HepG2 (cell line): Measurements from ENCODE around the gene GABRB1.

ENCODE experiments used
- KDM1A ChIP-seq: IDR thresholded peaks from 2 replicates; pipeline ENCODE4 v1.6.1; 2016; ENCODE audit warnings: missing compliant biosample characterization
- ZNF431 ChIP-seq: sonication (generic); formaldehyde crosslinking; IDR thresholded peaks from 2 replicates; pipeline ENCODE4 v1.9.0; 2022; ENCODE audit warnings: missing genetic modification reagents, low read depth, mild to moderate bottlenecking, borderline replicate concordance
- ZNF530 ChIP-seq: sonication (generic); formaldehyde crosslinking; IDR thresholded peaks from 2 replicates; pipeline ENCODE4 v1.5.0; 2020; ENCODE audit warnings: low read depth, mild to moderate bottlenecking, missing genetic modification reagents

- TF ChIP-seq ZNF530 (no peak), ZNF431 (CRISPR knock-in tag) (no peak), KDM1A (CRISPR knock-in tag) (no peak)
Observed at GRCh38 chr4:47413521-47413920, 382.2 kb downstream of the GABRB1 start.
